NB4 (cell line): ENCODE measurements around the gene LHX2.

Source experiments
- POLR2A ChIP-seq: IDR thresholded peaks from 2 replicates; pipeline ENCODE4 v1.6.1; 2011; ENCODE audit warnings: mild to moderate bottlenecking; ENCODE audit not compliant: insufficient read length; ENCODE audit errors: extremely low read depth
- TF ChIP-seq, protein P1 (sequence below): IDR thresholded peaks from one replicate; pipeline ENCODE4 v1.5.1; 2012; ENCODE audit warnings: low read depth, low read length

DNA sequence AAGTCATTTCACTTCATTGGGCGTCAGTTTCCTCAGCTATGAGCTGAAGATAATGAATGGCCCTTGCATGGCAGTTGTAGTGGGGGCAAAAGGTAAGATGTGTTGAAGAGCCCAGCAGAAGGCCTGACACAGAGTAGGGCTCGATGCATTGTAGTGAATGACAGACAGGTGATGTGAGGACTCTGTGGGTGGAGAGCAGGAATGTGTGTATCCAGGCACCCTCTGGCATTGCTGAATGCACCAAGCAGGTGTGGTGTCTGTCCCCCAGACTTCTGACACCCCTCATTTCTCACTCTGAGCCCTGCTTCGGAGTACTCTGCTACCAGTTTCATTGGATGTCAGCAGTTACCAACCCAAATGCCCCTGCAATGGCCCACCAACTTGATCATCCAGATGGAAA, 22.4 kb downstream of the LHX2 start:
- no peak for TF ChIP-seq POLR2A
- TF ChIP-seq, protein P1, sequence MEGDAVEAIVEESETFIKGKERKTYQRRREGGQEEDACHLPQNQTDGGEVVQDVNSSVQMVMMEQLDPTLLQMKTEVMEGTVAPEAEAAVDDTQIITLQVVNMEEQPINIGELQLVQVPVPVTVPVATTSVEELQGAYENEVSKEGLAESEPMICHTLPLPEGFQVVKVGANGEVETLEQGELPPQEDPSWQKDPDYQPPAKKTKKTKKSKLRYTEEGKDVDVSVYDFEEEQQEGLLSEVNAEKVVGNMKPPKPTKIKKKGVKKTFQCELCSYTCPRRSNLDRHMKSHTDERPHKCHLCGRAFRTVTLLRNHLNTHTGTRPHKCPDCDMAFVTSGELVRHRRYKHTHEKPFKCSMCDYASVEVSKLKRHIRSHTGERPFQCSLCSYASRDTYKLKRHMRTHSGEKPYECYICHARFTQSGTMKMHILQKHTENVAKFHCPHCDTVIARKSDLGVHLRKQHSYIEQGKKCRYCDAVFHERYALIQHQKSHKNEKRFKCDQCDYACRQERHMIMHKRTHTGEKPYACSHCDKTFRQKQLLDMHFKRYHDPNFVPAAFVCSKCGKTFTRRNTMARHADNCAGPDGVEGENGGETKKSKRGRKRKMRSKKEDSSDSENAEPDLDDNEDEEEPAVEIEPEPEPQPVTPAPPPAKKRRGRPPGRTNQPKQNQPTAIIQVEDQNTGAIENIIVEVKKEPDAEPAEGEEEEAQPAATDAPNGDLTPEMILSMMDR, result no peak
